Measurements from ENCODE around the gene C2CD2L. TPM values are rescaled to one million over a fixed set of nuclear protein-coding genes. Genes with fewer than 3 reads are reported as not detected.

C2CD2L gene
- total RNA-seq, 2 donors from 2014 or later = 2.4 to 3.1 TPM

- peak overlapping the region; percentile 91 for H3K4me3 Mint-ChIP-seq
- no peaks in the 10 kb centered on the region for H3K27me3 Mint-ChIP-seq (ENCODE audit: insufficient read depth)
- 65 to 72% methylated on average over 5 of the region's 5 CpGs for WGBS, 2 experiments (ENCODE audit: insufficient coverage in 1 of 2, insufficient read length in 1 of 2)
- H3K36me3 ChIP-seq (ENCODE audit: control insufficient read depth, insufficient read depth, low read length) = peaks cover 19% of the 10 kb centered on the region
- no peaks in the 10 kb centered on the region for H3K9me3 ChIP-seq (ENCODE audit: control insufficient read depth, low read length)
- peak overlapping the region; percentile 59 for H3K9ac ChIP-seq (ENCODE audit: extremely low read depth, low read length, poor library complexity, severe bottlenecking)
- H3K36me3 Mint-ChIP-seq (ENCODE audit: low read depth) = peaks cover 11% of the 10 kb centered on the region
- peak overlapping the region; percentile 94 for H3K4me3 ChIP-seq (ENCODE audit: low read length)
- peaks cover 18% of the 10 kb centered on the region for H3K4me1 Mint-ChIP-seq
- no peaks in the 10 kb centered on the region for H3K9me3 Mint-ChIP-seq
- no peaks in the 10 kb centered on the region for H3K27me3 ChIP-seq (ENCODE audit: control insufficient read depth, insufficient read depth, low read length, poor library complexity, severe bottlenecking)
- no peaks in the 10 kb centered on the region for H3K4me1 ChIP-seq (ENCODE audit: control insufficient read depth, insufficient read depth, low read length)
- no peak for TF ChIP-seq CTCF (conservative IDR thresholded peaks at IDR 0.05)
- DNase-seq = no peak
- H3K27ac ChIP-seq (ENCODE audit: low read depth, low read length) = no peak overlapping the region
- peak overlapping the region; percentile 78 for H3K27ac Mint-ChIP-seq
These were observed 13.5 kb downstream of the C2CD2L start for GRCh38 chr11:119120639-119121007.

- peak within 1 kb of the TSS; percentile 94 for H3K4me3 ChIP-seq (ENCODE audit: low read length)
- no peak for TF ChIP-seq CTCF (conservative IDR thresholded peaks at IDR 0.05)
- H3K4me1 Mint-ChIP-seq = peaks cover 18% of the 10 kb centered on the region
- H3K36me3 ChIP-seq (ENCODE audit: control insufficient read depth, insufficient read depth, low read length) = peaks cover 21% of the 10 kb centered on the region
- H3K27me3 Mint-ChIP-seq (ENCODE audit: insufficient read depth) = no peaks in the 10 kb centered on the region
- no peaks in the 10 kb centered on the region for H3K9me3 Mint-ChIP-seq
- H3K4me1 ChIP-seq (ENCODE audit: control insufficient read depth, insufficient read depth, low read length) = no peaks in the 10 kb centered on the region
- no peaks in the 10 kb centered on the region for H3K9me3 ChIP-seq (ENCODE audit: control insufficient read depth, low read length)
- peak within 1 kb of the TSS; percentile 79 for H3K9ac ChIP-seq (ENCODE audit: extremely low read depth, low read length, poor library complexity, severe bottlenecking)
- 1% methylated on average over 44 to 53 of the region's 54 CpGs for WGBS, 2 experiments (ENCODE audit: insufficient coverage in 1 of 2, insufficient read length in 1 of 2)
- peaks cover 9% of the 10 kb centered on the region for H3K36me3 Mint-ChIP-seq (ENCODE audit: low read depth)
- H3K27ac ChIP-seq (ENCODE audit: low read depth, low read length) = no peak within 1 kb of the TSS
- DNase-seq = peak; percentile 100
- peak within 1 kb of the TSS; percentile 93 for H3K27ac Mint-ChIP-seq
- peak within 1 kb of the TSS; percentile 91 for H3K4me3 Mint-ChIP-seq
- no peaks in the 10 kb centered on the region for H3K27me3 ChIP-seq (ENCODE audit: control insufficient read depth, insufficient read depth, low read length, poor library complexity, severe bottlenecking)
These were observed 14.1 kb downstream of the C2CD2L start, which contains the start of gene HINFP for GRCh38 chr11:119121008-119121810. Gene HINFP (plus strand): TSS chr11:119121580. CDS start chr11:119126945, 5,365 bp downstream.

GRCh38 chr11:119121811-119122124 lies 14.6 kb downstream of the C2CD2L start:
- Histone ChIP-seq H3K9me3 (ENCODE audit: control insufficient read depth, low read length) (no peaks in the 10 kb centered on the region), H3K36me3 (ENCODE audit: control insufficient read depth, insufficient read depth, low read length) (peaks cover 21% of the 10 kb centered on the region), H3K4me3 (ENCODE audit: low read length) (peak overlapping the region; percentile 94), H3K4me1 (ENCODE audit: control insufficient read depth, insufficient read depth, low read length) (no peaks in the 10 kb centered on the region), H3K9ac (ENCODE audit: extremely low read depth, low read length, poor library complexity, severe bottlenecking) (peak overlapping the region; percentile 79), H3K27ac (ENCODE audit: low read depth, low read length) (no peak overlapping the region), H3K27me3 (ENCODE audit: control insufficient read depth, insufficient read depth, low read length, poor library complexity, severe bottlenecking) (no peaks in the 10 kb centered on the region)
- H3K27ac Mint-ChIP-seq = peak overlapping the region; percentile 93
- peak overlapping the region; percentile 91 for H3K4me3 Mint-ChIP-seq
- H3K27me3 Mint-ChIP-seq (ENCODE audit: insufficient read depth) = no peaks in the 10 kb centered on the region
- no peak for TF ChIP-seq CTCF (conservative IDR thresholded peaks at IDR 0.05)
- peaks cover 18% of the 10 kb centered on the region for H3K4me1 Mint-ChIP-seq
- H3K36me3 Mint-ChIP-seq (ENCODE audit: low read depth) = peaks cover 11% of the 10 kb centered on the region
- 1% methylated on average over 14 to 20 of the region's 20 CpGs for WGBS, 2 experiments (ENCODE audit: insufficient coverage in 1 of 2, insufficient read length in 1 of 2)
- DNase-seq = no peak
- H3K9me3 Mint-ChIP-seq = no peaks in the 10 kb centered on the region

All from endodermal cell (in vitro differentiated cells).